Measurements from ENCODE around the gene ARHGAP22. TPM values are rescaled to one million over a fixed set of nuclear protein-coding genes. Genes with fewer than 3 reads are reported as not detected.

The ARHGAP22 gene
- total RNA-seq, 1 donor from 2014 or later: 5.1 TPM

- no peaks in the 10 kb centered on the region for H3K36me3 Mint-ChIP-seq
- H3K4me1 Mint-ChIP-seq (ENCODE audit: unreplicated experiment): peaks cover 4% of the 10 kb centered on the region
- DNase-seq (ENCODE audit: extremely low spot score, unreplicated experiment): no peak
- no peak for TF ChIP-seq CTCF (conservative IDR thresholded peaks at IDR 0.05)
- H3K27ac Mint-ChIP-seq: no peak overlapping the region
- H3K27me3 Mint-ChIP-seq: peaks cover 20% of the 10 kb centered on the region
- no peaks in the 10 kb centered on the region for H3K9me3 Mint-ChIP-seq
- no peak overlapping the region for H3K4me3 Mint-ChIP-seq
Measured at GRCh38 chr10:48594803-48595538, 9.9 kb downstream of the ARHGAP22 start.

- Mint-ChIP-seq H3K4me1 (ENCODE audit: unreplicated experiment) (peaks cover 9% of the 10 kb centered on the region), H3K4me3 (no peak overlapping the region), H3K27ac (no peak overlapping the region), H3K27me3 (peaks cover 23% of the 10 kb centered on the region), H3K36me3 (no peaks in the 10 kb centered on the region), H3K9me3 (peaks cover 4% of the 10 kb centered on the region)
- no peak for DNase-seq (ENCODE audit: extremely low spot score, unreplicated experiment)
- TF ChIP-seq CTCF (conservative IDR thresholded peaks at IDR 0.05): no peak
Measured at GRCh38 chr10:48594371-48594770, 10.5 kb downstream of the ARHGAP22 start.

- no peak for TF ChIP-seq CTCF (conservative IDR thresholded peaks at IDR 0.05)
- H3K27me3 Mint-ChIP-seq: peaks cover 19% of the 10 kb centered on the region
- H3K27ac Mint-ChIP-seq: no peak overlapping the region
- peaks cover 7% of the 10 kb centered on the region for H3K9me3 Mint-ChIP-seq
- no peaks in the 10 kb centered on the region for H3K36me3 Mint-ChIP-seq
- H3K4me3 Mint-ChIP-seq: no peak overlapping the region
- peaks cover 12% of the 10 kb centered on the region for H3K4me1 Mint-ChIP-seq (ENCODE audit: unreplicated experiment)
- DNase-seq (ENCODE audit: extremely low spot score, unreplicated experiment): no peak
Measured at GRCh38 chr10:48592346-48592745, 12.5 kb downstream of the ARHGAP22 start.

- no peak for DNase-seq (ENCODE audit: extremely low spot score, unreplicated experiment)
- Mint-ChIP-seq H3K9me3 (peaks cover 7% of the 10 kb centered on the region), H3K36me3 (no peaks in the 10 kb centered on the region), H3K4me1 (ENCODE audit: unreplicated experiment) (peaks cover 12% of the 10 kb centered on the region), H3K27ac (no peak overlapping the region), H3K4me3 (no peak overlapping the region), H3K27me3 (peaks cover 19% of the 10 kb centered on the region)
- no peak for TF ChIP-seq CTCF (conservative IDR thresholded peaks at IDR 0.05)
Measured at GRCh38 chr10:48590945-48591344, 13.9 kb downstream of the ARHGAP22 start.

- Mint-ChIP-seq H3K4me1 (ENCODE audit: unreplicated experiment) (peaks cover 7% of the 10 kb centered on the region), H3K9me3 (peaks cover 12% of the 10 kb centered on the region), H3K27me3 (peaks cover 16% of the 10 kb centered on the region), H3K27ac (no peak overlapping the region), H3K36me3 (no peaks in the 10 kb centered on the region), H3K4me3 (no peak overlapping the region)
- TF ChIP-seq CTCF (conservative IDR thresholded peaks at IDR 0.05): no peak
- DNase-seq (ENCODE audit: extremely low spot score, unreplicated experiment): no peak
Measured at GRCh38 chr10:48589266-48589665, 15.6 kb downstream of the ARHGAP22 start.
